Neural crest cell (in vitro differentiated cells): Measurements from ENCODE around the gene LDLRAD3. TPM values are rescaled to one million over a fixed set of nuclear protein-coding genes. Genes with fewer than 3 reads are reported as not detected.

Experiments
- DNase-seq: peaks from one replicate; pipeline ENCODE4 v3.0.0; 2021; ENCODE audit warnings: low read depth, mixed read lengths, low spot score
- H3K27ac Mint-ChIP-seq: one replicate; pipeline ENCODE4 v1.8.0; 2021; ENCODE audit warnings: mild to moderate bottlenecking, mixed read lengths; ENCODE audit not compliant: unreplicated experiment
- H3K27me3 Mint-ChIP-seq: 2 replicates; pipeline ENCODE4 v1.8.0; 2021; ENCODE audit warnings: low read depth, mild to moderate bottlenecking, mixed read lengths
- H3K36me3 Mint-ChIP-seq: 2 replicates; pipeline ENCODE4 v1.8.0; 2021; ENCODE audit warnings: low read depth, mild to moderate bottlenecking, mixed read lengths
- H3K4me1 Mint-ChIP-seq: 2 replicates; pipeline ENCODE4 v1.8.0; 2021; ENCODE audit warnings: mixed read lengths
- H3K4me3 Mint-ChIP-seq: one replicate; pipeline ENCODE4 v1.8.0; 2021; ENCODE audit warnings: mild to moderate bottlenecking, mixed read lengths
- H3K9me3 Mint-ChIP-seq: 2 replicates; pipeline ENCODE4 v1.8.0; 2021; ENCODE audit warnings: mixed read lengths
- total RNA-seq: library from RNA; stranded (reverse); gene quantifications from 2 replicates; pipeline ENCODE4 v1.2.1, GENCODE V29; 2021
- TF ChIP-seq, protein P1 (sequence below): fragments of 200-600 bp; sonication (generic); conservative IDR thresholded peaks from 2 replicates; pipeline ENCODE4 v1.5.0; 2021; ENCODE audit warnings: antibody characterized with exemption, mild to moderate bottlenecking

LDLRAD3 gene
- total RNA-seq, 1 donor from 2014 or later, result 30.1 TPM

DNA sequence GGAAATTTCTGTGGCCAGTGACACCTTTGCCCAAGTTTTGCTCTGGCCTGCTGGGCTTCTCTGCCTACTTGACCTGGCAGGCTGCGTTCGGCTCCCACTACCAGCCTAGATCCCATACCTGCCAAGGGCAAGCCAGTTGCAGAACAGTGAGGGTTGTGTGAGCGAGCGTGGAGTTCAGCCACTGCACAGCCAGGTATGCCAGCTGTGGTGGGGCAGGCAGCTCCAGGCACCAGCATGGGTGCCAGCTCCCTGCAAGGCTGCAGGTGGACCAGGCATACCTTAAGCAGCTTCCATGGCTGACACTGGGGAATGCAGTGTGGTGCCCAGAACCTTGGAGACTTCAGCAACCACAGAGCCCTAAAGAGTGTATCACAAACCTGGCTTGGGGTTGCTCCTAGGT, 133.5 kb downstream of the LDLRAD3 start:
- Mint-ChIP-seq H3K4me1 (peaks cover 21% of the 10 kb centered on the region), H3K36me3 (peaks cover 19% of the 10 kb centered on the region), H3K27ac (peak overlapping the region; percentile 85), H3K9me3 (peaks cover 4% of the 10 kb centered on the region), H3K27me3 (no peaks in the 10 kb centered on the region), H3K4me3 (no peak overlapping the region)
- no peak for DNase-seq
- TF ChIP-seq, protein P1, sequence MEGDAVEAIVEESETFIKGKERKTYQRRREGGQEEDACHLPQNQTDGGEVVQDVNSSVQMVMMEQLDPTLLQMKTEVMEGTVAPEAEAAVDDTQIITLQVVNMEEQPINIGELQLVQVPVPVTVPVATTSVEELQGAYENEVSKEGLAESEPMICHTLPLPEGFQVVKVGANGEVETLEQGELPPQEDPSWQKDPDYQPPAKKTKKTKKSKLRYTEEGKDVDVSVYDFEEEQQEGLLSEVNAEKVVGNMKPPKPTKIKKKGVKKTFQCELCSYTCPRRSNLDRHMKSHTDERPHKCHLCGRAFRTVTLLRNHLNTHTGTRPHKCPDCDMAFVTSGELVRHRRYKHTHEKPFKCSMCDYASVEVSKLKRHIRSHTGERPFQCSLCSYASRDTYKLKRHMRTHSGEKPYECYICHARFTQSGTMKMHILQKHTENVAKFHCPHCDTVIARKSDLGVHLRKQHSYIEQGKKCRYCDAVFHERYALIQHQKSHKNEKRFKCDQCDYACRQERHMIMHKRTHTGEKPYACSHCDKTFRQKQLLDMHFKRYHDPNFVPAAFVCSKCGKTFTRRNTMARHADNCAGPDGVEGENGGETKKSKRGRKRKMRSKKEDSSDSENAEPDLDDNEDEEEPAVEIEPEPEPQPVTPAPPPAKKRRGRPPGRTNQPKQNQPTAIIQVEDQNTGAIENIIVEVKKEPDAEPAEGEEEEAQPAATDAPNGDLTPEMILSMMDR, result no peak

DNA sequence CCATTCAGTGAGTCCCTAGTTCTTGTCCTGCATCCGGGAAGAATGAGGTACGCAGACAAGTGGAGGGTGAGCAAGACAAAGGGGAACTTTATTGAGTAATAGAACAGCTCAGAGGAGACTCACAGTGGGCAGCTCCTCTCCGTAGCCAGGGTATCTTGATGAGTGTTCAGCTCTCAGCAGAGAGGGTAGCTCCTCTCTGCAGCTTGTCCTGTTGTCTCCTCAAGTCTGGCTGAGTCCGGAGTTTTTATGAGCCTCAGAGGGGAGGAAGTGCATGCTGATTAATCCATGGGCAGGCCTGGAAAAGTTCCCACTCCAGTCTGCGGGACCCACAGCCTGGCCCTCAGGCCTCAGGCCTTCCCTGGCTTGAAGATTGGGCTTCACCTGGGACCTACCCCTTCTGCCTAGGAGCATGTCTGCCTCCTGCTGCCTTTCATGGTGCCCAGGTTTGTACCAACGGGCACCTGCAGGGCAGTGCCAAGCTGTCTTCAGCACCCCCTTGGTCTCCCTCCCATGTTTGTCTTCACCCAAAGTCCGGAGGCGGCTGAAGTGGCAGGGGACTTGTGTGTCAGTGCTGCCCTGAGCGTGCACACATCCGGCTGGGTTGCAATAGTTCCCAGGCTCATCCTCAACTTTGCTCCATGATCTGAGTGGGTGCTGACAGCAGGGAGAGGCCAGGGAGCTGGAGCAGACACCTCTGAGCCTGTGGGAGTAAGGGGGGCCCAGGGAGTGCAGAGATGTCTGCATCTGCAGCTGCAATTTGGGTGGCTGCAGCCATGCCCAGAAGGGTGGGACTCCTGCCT, 134.2 kb downstream of the LDLRAD3 start:
- Mint-ChIP-seq H3K4me3 (no peak overlapping the region), H3K27me3 (no peaks in the 10 kb centered on the region), H3K4me1 (peaks cover 16% of the 10 kb centered on the region), H3K27ac (peak overlapping the region; percentile 85), H3K36me3 (peaks cover 26% of the 10 kb centered on the region), H3K9me3 (peaks cover 9% of the 10 kb centered on the region)
- DNase-seq, result no peak
- TF ChIP-seq, protein P1, result no peak

DNA sequence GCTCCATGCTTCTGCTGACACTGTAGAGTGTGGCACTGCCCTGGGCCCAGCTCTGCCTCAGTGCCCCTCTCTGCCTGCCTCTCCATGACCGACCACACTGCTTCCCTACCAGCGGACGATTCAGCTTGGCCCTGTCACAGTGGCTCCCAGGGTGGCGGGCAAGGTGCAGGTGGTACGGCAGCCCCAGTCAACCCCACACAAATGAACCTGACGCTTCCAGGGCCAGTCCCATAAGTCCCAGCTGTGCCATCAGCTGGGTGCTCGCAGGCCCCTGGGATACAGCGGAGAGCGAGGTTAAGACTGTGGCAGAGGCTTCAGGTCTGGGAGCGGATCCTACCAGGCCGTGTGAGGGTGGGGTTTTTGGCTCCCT, 134.8 kb downstream of the LDLRAD3 start:
- Mint-ChIP-seq H3K9me3 (peaks cover 9% of the 10 kb centered on the region), H3K27ac (no peak overlapping the region), H3K36me3 (peaks cover 26% of the 10 kb centered on the region), H3K4me1 (peaks cover 10% of the 10 kb centered on the region), H3K27me3 (no peaks in the 10 kb centered on the region), H3K4me3 (no peak overlapping the region)
- DNase-seq, result no peak
- TF ChIP-seq, protein P1, result no peak

DNA sequence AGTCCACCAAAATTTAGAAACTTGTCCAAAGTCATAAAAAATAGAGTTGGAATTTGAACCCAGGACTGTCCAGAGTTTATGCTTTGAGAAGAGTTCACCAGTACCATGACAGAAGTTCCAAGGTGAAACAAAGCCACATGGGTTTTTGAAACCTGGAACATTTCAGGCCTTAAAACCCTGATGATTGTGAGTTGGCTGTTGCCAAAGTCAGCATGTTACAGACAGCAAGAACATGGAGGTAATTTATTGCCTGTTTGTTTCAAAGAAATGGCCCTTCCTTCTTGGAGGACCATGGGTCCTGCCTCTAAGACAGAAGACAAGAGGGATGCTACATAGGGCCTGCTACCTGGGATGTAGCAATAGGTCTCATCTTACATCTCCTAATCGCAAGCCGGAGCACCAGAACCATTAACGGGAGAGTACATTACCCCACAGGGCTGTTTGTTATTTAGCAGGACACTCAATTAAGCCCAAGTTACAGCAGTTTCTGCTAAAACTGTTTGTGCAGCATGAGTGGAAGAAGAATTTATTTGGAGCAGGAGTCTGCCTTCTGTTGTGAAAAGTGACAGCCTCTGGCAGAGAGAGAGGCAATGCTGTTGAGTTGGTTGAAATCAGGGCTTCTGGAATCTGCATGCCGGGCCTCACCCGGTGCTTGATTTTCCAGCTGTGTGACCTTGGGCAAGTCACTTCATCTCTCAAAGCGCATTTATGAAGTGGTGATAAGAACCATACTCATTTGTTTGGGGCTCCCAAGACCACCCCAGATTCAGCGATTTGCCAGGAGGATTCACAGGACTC, 136.2 kb downstream of the LDLRAD3 start:
- Mint-ChIP-seq H3K36me3 (peaks cover 22% of the 10 kb centered on the region), H3K4me3 (no peak overlapping the region), H3K27me3 (no peaks in the 10 kb centered on the region), H3K27ac (no peak overlapping the region), H3K4me1 (peaks cover 4% of the 10 kb centered on the region), H3K9me3 (peaks cover 9% of the 10 kb centered on the region)
- DNase-seq, result no peak
- TF ChIP-seq, protein P1, result no peak

DNA sequence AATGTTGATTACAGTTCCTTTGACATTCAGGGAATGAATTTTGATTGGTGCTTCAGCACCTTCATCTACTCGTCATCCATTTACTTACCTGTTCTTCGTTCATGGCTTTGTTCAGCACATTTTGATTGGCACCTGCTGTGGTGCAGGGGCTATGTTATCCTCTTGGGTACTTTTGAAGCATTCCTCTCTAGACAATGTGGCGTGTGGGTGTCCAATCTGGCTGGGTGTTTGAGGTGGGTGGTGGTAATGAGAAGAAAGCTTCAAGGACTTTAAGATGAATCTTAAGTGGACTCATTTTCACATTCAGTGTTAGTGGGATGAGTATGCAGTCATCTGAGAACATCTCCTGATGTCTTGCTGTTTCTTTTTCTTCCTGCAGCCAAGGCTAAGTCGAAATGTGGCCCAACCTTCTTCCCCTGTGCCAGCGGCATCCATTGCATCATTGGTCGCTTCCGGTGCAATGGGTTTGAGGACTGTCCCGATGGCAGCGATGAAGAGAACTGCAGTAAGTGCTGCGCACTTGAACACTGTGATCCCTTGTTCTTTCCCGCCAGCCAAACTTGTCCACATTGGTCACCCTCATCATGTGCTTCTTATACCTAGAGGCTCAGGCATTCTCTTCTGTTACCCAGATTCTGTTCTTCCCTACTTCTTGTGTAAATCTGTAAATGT, 137.5 kb downstream of the LDLRAD3 start:
- TF ChIP-seq, protein P1, result no peak

More for the DNA sequence above, 137.5 kb downstream of the LDLRAD3 start:
- H3K4me1 Mint-ChIP-seq, result peaks cover 4% of the 10 kb centered on the region
- no peaks in the 10 kb centered on the region for H3K27me3 Mint-ChIP-seq
- peaks cover 4% of the 10 kb centered on the region for H3K9me3 Mint-ChIP-seq
- DNase-seq, result no peak
- H3K27ac Mint-ChIP-seq, result peak overlapping the region; percentile 28
- peaks cover 19% of the 10 kb centered on the region for H3K36me3 Mint-ChIP-seq
- no peak overlapping the region for H3K4me3 Mint-ChIP-seq
